COLO668 (cell line): ENCODE data around the gene FOXO1.
A peak's percentile ranks its signal among the peaks of the same experiment; 100 is the strongest.

Experiments used
- DNase-seq: peaks from one replicate; lab custom pipeline; 2025; ENCODE audit not compliant: unreplicated experiment; lab: John Stamatoyannopoulos, UW

Gene FOXO1

DNA sequence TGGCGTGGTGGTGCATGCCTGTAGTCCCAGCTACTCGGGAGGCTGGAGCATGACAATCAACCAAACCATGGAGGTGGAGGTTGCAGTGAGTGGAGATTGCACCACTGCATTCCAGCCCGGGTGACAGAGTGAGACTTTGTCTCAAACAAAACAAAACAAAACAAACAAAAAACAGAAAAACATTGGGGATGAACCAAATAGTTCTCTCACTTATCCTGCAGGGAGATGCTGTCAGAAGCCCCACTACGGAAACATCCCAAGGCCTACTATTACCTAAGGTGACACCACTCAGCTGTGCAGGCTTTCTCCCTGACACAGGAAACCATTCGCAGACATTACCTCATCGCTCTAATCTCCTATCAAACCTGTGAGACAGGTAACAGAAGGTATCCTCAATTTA is 113.5 kb downstream of the FOXO1 start:
- no peak for DNase-seq

DNA sequence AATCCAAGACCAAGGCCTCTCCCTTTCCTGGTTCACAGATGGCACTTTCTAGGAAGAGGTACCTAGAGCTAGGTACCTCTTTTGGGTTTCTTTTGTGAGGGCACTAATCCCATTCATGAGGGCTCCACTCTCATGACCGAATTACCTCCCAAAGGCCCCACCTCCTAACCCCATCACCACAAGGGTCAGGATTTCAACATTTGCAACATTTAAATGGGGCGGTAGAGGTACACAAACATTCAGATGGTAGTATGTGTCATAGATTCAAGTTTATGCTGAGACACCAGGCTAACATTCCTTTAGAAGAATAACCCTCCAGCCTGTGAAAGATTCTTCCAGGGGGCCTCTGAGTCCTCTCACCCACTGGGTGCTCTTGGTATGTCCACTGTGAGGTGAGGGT is 116.3 kb downstream of the FOXO1 start:
- no peak for DNase-seq

DNA sequence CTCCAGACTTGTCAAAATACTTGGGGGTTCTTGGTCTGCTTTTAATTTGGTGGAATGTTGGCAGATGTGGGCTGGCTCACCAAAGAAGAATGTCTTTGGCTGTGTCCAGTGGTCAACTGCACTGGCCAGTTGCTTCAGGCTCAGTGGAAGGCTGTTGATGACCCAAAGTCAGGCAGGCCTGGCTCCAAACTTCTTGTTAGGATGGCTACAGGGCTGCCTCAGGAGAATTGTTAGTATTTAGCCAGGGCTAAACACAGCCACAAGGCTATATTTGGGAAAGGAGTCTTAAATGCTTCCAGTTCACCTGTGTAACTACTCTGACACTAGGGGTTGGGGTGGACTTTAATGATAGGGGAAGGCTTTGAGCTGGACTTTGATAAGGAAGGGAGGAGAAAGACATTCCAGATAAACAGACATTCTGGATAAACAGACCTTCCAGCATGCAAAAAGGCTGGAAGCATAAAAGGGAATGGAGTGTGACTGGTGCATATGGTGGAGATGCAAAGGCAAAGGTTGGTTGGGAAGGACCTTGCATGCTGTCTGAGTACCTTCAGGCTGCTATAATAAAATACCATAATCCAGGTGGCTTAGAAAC is 116.8 kb downstream of the FOXO1 start:
- DNase-seq: no peak

GRCh38 chr13:40547591-40548315 is 118.7 kb downstream of the FOXO1 start:
- no peak for DNase-seq

GRCh38 chr13:40546047-40546446 is 120.4 kb downstream of the FOXO1 start:
- DNase-seq: no peak

DNA sequence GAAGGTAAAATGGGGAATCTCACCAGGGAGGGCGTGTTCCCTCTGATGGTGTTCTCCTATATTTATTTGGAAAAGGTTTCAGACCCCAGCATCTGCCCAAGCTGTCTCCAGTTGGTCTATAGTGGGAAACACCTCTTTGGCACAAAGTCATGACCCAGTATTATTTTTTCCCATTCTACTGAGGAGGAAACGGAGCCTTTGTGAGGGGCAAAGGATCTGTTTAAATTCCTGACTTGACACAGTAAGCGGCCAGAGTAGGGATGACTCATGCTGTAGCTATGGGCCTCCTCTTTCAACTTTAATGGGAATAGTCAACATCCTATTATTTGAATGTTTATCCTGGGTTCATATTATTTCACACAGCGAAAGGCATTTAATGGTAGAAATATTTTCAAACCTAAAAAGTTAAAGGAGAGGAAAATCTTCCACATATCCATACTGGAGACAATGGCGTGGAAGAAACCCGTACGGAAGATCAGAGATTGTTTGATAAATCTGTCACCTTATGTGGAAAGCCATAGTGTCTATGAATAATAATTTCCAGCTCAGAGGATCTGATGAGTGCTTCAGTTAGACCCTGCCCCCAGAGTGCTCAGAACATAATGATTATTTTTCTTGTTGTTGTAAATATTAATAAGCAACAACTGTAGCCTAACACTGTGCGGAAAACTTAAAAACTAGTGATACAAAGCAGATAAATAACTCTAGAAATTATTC is 126.0 kb downstream of the FOXO1 start:
- peak; percentile 48 for DNase-seq

- no peak for DNase-seq
Observed at GRCh38 chr13:40539576-40540327, 126.7 kb downstream of the FOXO1 start.

- DNase-seq: peak; percentile 60
Observed at GRCh38 chr13:40537146-40537895, 129.1 kb downstream of the FOXO1 start.

- peak; percentile 79 for DNase-seq
Observed at GRCh38 chr13:40536443-40537113, 129.9 kb downstream of the FOXO1 start.

DNA sequence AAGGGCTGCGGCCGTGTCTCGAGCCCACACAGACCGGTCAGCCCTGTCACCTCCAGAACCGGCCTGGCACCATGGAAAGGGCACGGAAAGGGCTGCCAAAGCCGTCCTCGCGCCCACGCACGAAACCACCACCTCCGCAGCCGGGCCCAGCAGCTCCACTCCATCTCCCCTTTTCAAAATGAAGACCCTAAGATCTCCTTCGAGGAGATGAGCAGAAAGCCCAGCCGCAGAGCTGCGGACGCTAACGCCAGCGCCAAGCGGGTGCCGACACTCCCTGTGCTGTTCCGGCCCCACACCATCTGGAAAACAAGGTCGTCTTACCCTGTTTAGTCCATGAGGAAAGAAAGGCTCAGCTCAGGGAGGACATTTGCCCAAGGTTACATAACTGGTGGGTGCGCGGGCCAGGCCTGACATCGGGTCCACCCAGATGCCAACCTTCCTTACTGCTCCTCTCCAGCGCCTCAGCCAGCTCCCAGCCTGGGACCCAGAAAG is 131.1 kb downstream of the FOXO1 start:
- no peak for DNase-seq

GRCh38 chr13:40534456-40534855 is 132.0 kb downstream of the FOXO1 start:
- no peak for DNase-seq

DNA sequence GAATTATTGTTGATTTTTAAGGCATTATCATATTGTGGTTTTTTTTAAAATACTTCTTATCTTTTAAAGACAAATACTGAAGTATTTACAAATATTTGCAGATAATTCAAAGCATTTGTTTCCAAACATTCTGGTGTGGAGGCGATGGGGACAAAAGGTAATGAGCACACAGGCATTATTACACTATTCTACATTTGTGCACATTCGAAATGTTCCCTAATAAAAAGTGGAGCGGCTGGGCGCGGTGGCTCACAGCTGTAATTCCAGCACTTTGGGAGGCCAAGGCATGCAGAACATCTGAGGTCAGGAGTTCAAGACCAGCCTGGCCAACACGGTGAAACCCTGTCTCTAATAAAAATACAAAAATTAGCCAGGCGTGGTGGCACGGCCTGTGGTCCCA is 133.4 kb downstream of the FOXO1 start:
- DNase-seq: no peak

GRCh38 chr13:40530961-40531360 is 135.5 kb downstream of the FOXO1 start:
- no peak for DNase-seq

DNA sequence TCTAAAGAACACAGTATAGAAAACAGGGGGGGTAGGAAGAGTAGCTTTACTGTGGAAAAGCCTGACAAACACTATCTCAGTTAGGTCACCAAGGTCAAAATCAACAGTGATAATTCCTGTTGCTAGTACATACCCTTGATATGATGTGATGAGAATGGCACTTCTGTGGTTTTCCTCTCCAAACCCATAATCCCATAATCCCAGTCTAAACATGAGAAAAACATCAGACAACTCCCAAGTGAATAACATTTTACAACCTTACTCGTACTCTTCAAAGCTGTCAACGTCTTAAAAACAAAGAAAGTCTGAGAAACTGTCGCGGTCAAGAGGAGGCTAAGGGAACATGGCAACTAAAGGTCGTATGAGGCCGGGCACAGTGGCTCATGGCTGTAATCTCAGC is 137.6 kb downstream of the FOXO1 start:
- DNase-seq: no peak

- DNase-seq: no peak
Observed at GRCh38 chr13:40527914-40528313, 138.5 kb downstream of the FOXO1 start.

GRCh38 chr13:40522282-40522681 is 144.2 kb downstream of the FOXO1 start:
- DNase-seq: no peak

DNA sequence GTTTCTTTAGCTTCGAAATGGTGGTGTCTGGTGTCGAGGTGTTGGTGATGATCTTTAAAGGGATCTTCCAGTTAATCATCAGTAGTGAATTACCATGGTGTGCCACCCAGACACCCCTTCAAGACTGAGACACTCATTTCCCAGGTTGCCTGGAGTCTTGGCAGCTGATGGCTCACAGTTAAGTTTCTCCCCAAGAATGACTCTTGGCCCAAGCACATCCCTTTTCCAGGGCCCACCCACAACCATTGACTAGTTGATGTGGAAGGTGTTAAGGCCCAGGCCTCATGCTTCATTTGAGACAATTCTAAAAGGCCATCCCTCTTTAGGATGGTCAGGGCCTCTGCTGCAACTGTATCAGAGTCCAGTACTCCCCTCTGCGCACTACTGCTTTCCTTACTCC is 145.5 kb downstream of the FOXO1 start:
- DNase-seq: no peak

DNA sequence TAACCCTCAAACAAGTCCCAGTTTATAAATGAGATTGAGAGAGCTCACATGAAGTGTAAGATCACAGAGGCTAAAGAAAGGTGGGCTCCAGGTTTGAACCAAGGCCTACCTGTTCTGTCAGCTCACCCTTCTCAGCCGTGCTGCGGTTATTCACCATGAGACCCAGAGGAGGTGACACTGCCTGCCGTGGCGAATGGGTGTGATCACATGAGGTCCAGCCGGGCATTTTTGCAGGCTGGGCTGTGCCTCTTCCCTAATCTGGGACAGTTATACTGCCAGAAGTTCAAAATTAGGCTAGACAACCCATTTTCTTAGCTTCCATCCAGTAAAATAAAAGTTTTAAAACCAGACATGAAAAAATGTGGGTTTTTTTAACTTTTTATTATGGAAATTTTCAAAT is 146.8 kb downstream of the FOXO1 start:
- no peak for DNase-seq

DNA sequence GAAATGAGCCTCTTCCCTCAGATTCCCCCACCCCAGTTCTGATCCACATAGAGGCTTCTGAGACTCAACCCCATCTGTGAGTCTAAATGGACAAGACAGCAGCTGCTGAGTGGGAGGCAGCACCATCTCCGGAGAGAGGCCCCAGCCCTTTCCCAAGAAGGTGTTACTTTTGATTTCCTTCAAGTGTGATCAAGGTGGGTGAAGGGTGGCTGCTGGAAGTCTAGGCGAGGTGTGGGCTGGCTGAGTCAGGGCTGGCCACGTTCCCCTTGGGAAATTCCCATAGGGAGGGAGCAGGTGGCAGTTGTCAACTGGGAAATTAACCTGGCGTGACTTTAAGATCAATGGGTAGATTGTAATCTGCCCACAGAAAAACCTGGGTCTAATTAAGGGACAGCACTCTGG is 148.0 kb downstream of the FOXO1 start:
- DNase-seq: peak; percentile 28
